Astrocyte (in vitro differentiated cells and primary cell): ENCODE results near the gene TOP2A.

Source experiments
- EZH2 ChIP-seq: IDR thresholded peaks from 2 replicates; pipeline ENCODE4 v1.6.1; 2012; ENCODE audit warnings: mild to moderate bottlenecking, low read length, inconsistent platforms; ENCODE audit not compliant: insufficient read depth
- TF ChIP-seq, protein P1 (sequence below): IDR thresholded peaks from 2 replicates; pipeline ENCODE4 v1.5.1; 2011; ENCODE audit warnings: low read depth, mild to moderate bottlenecking, inconsistent platforms, low read length, moderate library complexity; ENCODE audit not compliant: insufficient read depth

- TF ChIP-seq, protein P1, sequence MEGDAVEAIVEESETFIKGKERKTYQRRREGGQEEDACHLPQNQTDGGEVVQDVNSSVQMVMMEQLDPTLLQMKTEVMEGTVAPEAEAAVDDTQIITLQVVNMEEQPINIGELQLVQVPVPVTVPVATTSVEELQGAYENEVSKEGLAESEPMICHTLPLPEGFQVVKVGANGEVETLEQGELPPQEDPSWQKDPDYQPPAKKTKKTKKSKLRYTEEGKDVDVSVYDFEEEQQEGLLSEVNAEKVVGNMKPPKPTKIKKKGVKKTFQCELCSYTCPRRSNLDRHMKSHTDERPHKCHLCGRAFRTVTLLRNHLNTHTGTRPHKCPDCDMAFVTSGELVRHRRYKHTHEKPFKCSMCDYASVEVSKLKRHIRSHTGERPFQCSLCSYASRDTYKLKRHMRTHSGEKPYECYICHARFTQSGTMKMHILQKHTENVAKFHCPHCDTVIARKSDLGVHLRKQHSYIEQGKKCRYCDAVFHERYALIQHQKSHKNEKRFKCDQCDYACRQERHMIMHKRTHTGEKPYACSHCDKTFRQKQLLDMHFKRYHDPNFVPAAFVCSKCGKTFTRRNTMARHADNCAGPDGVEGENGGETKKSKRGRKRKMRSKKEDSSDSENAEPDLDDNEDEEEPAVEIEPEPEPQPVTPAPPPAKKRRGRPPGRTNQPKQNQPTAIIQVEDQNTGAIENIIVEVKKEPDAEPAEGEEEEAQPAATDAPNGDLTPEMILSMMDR, result no peak
- no peak for TF ChIP-seq EZH2
These were observed 30.5 kb upstream of the TOP2A start for GRCh38 chr17:40448213-40448638.
